GM12878 (cell line): ENCODE results near the gene CEBPG.

Experiments
- BCL11A ChIP-seq: IDR thresholded peaks from 2 replicates; pipeline ENCODE4 v1.6.1; 2011; ENCODE audit warnings: low read depth, low read length
- ELK1 ChIP-seq: IDR thresholded peaks from 2 replicates; pipeline ENCODE4 v1.6.1; 2012; ENCODE audit warnings: low read depth, low read length, improper control_type of control experiment
- MYC ChIP-seq: IDR thresholded peaks from 2 replicates; pipeline ENCODE4 v1.6.1; 2011; ENCODE audit warnings: mild to moderate bottlenecking, low read length, moderate library complexity, inconsistent platforms; ENCODE audit not compliant: insufficient read depth, insufficient replicate concordance, insufficient read length, severe bottlenecking
- NBN ChIP-seq: fragments of 450-650 bp; IDR thresholded peaks from 2 replicates; pipeline ENCODE4 v1.6.1; 2016
- POLR2A ChIP-seq: IDR thresholded peaks from 2 replicates; pipeline ENCODE4 v1.6.1; 2011; ENCODE audit warnings: low read depth, mild to moderate bottlenecking, low read length
- RAD21 ChIP-seq: IDR thresholded peaks from 2 replicates; pipeline ENCODE4 v1.6.1; 2011; ENCODE audit warnings: mild to moderate bottlenecking, low read depth, low read length, moderate library complexity; ENCODE audit not compliant: insufficient read depth
- SIN3A ChIP-seq: IDR thresholded peaks from 2 replicates; pipeline ENCODE4 v1.6.1; 2012; ENCODE audit warnings: low read depth, low read length, improper control_type of control experiment
- TF ChIP-seq, protein P1 (sequence below), 3 experiments: IDR thresholded peaks in 2 of 3; conservative IDR thresholded peaks in 1 of 3; 2 replicates each; pipeline ENCODE4 v1.5.1; 2011; ENCODE audit warnings: low read depth in 3 of 3, low read length in 3 of 3, mild to moderate bottlenecking in 3 of 3, control low read depth in 2 of 3, moderate library complexity in 2 of 3, inconsistent platforms in 1 of 3, mixed read lengths in 1 of 3; ENCODE audit not compliant: control insufficient read depth in 2 of 3, insufficient read depth in 1 of 3; ENCODE audit errors: extremely low read depth in 1 of 3

DNA sequence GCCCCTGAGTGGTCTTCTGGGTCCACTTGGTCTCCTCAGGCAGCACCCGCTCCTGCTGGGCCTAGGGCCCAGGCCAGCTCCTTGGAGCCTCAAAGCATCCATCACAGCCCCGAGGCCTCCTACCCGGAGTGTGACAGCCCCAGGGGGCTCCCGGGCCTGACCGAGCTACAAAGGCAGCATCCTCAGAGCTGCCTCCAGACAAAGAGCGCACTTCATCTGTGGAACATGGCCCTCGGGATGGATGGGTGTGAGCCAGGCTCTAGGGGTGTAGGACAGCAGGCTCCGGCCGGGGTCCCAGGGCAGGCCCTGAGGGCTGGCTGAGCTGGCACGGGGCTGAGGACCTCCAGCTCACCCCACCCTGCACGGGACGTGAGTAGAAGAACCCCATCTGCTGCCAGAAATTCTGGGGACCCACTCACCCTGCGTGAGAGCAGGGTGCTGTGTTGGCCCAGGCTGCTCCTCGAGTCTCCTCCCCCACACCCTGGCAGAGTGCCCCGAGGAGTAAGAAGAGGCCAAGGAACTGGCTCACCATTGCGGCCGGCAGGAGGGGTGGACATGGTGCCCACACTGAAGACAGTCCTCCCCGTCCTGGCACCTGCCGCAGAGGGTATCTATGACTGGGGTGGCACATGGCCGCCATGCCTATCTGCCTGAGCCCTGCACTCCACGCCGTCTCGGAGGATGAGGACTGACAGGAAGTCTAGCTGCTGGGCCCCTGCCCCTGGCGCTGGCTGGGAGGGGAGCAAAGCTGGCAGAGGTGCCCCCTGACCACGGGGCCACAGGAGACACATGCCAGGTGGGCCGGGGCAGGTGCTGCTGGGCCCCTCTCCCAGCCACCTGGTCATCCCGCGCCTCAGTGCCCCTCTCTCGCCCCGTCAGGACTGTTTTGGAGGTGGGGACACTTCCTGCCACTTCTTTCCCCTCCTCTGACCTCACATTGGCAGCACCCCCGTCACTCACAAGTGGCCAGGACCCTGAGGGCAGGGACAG lies 22.3 kb downstream of the CEBPG start:
- TF ChIP-seq BCL11A (no peak), RAD21 (no peak), SIN3A (no peak), NBN (no peak), MYC (no peak), ELK1 (no peak), POLR2A (no peak)
- TF ChIP-seq, protein P1, sequence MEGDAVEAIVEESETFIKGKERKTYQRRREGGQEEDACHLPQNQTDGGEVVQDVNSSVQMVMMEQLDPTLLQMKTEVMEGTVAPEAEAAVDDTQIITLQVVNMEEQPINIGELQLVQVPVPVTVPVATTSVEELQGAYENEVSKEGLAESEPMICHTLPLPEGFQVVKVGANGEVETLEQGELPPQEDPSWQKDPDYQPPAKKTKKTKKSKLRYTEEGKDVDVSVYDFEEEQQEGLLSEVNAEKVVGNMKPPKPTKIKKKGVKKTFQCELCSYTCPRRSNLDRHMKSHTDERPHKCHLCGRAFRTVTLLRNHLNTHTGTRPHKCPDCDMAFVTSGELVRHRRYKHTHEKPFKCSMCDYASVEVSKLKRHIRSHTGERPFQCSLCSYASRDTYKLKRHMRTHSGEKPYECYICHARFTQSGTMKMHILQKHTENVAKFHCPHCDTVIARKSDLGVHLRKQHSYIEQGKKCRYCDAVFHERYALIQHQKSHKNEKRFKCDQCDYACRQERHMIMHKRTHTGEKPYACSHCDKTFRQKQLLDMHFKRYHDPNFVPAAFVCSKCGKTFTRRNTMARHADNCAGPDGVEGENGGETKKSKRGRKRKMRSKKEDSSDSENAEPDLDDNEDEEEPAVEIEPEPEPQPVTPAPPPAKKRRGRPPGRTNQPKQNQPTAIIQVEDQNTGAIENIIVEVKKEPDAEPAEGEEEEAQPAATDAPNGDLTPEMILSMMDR (IDR thresholded peaks at IDR 0.05 in 2 of 3, conservative IDR thresholded peaks at IDR 0.05 in 1 of 3; ENCODE audit: control insufficient read depth in 2 of 3, extremely low read depth in 1 of 3, insufficient read depth in 1 of 3, low read depth in 3 of 3, low read length in 3 of 3): no peak
